Panc1 (cell line): ENCODE results near the gene UPF3A. TPM values are rescaled to one million over a fixed set of nuclear protein-coding genes. Genes with fewer than 3 reads are reported as not detected.

Source experiments
- ATAC-seq: fragments of 200-7000 bp; cut with Tn5 transposase; 2 replicates; pipeline ENCODE4 v1.9.1; 2020; ENCODE audit warnings: mild to moderate bottlenecking, moderate library complexity
- BruUV-seq: library from RNA; stranded (reverse); fragments of 400-500 nt; replicated peaks from 2 replicates; lab custom pipeline; 2021; lab: Mats Ljungman, UMichigan
- CTCF ChIA-PET: fragments of 300-600 bp; sonication (Branson Sonifier 250); formaldehyde crosslinking; loops from one replicate; lab custom pipeline; 2022; ENCODE audit warnings: antibody characterized with exemption; lab: Charles Lee
- POLR2A ChIA-PET: fragments of 300-600 bp; sonication (Branson Sonifier 250); formaldehyde crosslinking; loops from one replicate; lab custom pipeline; 2022; ENCODE audit warnings: antibody characterized with exemption; lab: Charles Lee
- DNase-seq: peaks from one replicate; pipeline ENCODE4 v3.0.0-alpha.2; 2010; ENCODE audit warnings: low read depth, low spot score
- H3K27ac ChIP-seq: 2 replicates; pipeline ENCODE4 v1.5.1; 2011; ENCODE audit warnings: mild to moderate bottlenecking, low read length, inconsistent platforms
- H3K27me3 ChIP-seq: fragments of 200-500 bp; sonication (Bioruptor generic); 2 replicates; pipeline ENCODE4 v1.6.0; 2014; ENCODE audit warnings: low read length, inconsistent platforms; ENCODE audit not compliant: control insufficient read depth, insufficient read depth
- H3K36me3 ChIP-seq: fragments of 200-500 bp; sonication (Bioruptor generic); 2 replicates; pipeline ENCODE4 v1.5.1; 2014; ENCODE audit warnings: inconsistent platforms, mild to moderate bottlenecking, low read length, moderate library complexity; ENCODE audit not compliant: control insufficient read depth, insufficient read depth
- H3K4me1 ChIP-seq: 2 replicates; pipeline ENCODE4 v1.5.1; 2011; ENCODE audit warnings: inconsistent platforms, mild to moderate bottlenecking, low read length, moderate library complexity; ENCODE audit not compliant: control insufficient read depth, insufficient read depth
- H3K4me3 ChIP-seq, 2 experiments: 2 replicates each; pipeline ENCODE4 v1.5.1; 2011 to 2012; ENCODE audit warnings: low read depth in 2 of 2, low read length in 2 of 2, mild to moderate bottlenecking in 2 of 2, inconsistent platforms in 1 of 2, moderate library complexity in 1 of 2
- H3K9me3 ChIP-seq: fragments of 200-500 bp; sonication (Bioruptor generic); 2 replicates; pipeline ENCODE4 v1.5.1; 2014; ENCODE audit warnings: low read depth, mild to moderate bottlenecking, inconsistent platforms, low read length, moderate library complexity; ENCODE audit not compliant: control insufficient read depth, insufficient read depth
- CTCF ChIP-seq: fragments of 450-650 bp; IDR thresholded peaks from 2 replicates; pipeline ENCODE4 v1.5.1; 2017; ENCODE audit warnings: mild to moderate bottlenecking
- POLR2AphosphoS5 ChIP-seq: IDR thresholded peaks from 2 replicates; pipeline ENCODE4 v1.6.1; 2012; ENCODE audit warnings: mild to moderate bottlenecking, low read depth, low read length, moderate library complexity
- REST ChIP-seq, 2 experiments: IDR thresholded peaks; 2 replicates each; pipeline ENCODE4 v1.6.1; 2011 to 2012; ENCODE audit warnings: low read depth in 2 of 2, control low read depth in 1 of 2, low read length in 1 of 2, mild to moderate bottlenecking in 1 of 2, moderate library complexity in 1 of 2; ENCODE audit not compliant: insufficient read depth in 1 of 2
- SIN3A ChIP-seq: IDR thresholded peaks from 2 replicates; pipeline ENCODE4 v1.6.1; 2012; ENCODE audit warnings: low read depth, mild to moderate bottlenecking, low read length, moderate library complexity, borderline replicate concordance; ENCODE audit not compliant: insufficient read depth
- TCF7L2 ChIP-seq: IDR thresholded peaks from 2 replicates; pipeline ENCODE4 v1.6.1; 2011; ENCODE audit warnings: mild to moderate bottlenecking, low read depth, low read length, inconsistent platforms
- in situ Hi-C: cut with HindIII; loops from 2 replicates; pipeline ENCODE4 v1.10.0; 2016; ENCODE audit warnings: low sequenced_read_pairs, low pct_unique_long_range_greater_than_20kb
- intact Hi-C: fragments of 100-400 bp; cut with micrococcal nuclease; formaldehyde crosslinking; loops from one replicate; pipeline ENCODE4 v1.10.0; 2022; ENCODE audit not compliant: unreplicated experiment
- total RNA-seq: library from RNA; stranded (reverse); gene quantifications from one replicate; pipeline ENCODE4 v1.2.1, GENCODE V29; 2021; ENCODE audit not compliant: unreplicated experiment

The UPF3A gene
- total RNA-seq, 1 experiment from 2014 or later: 36.3 TPM

GRCh38 chr13:114311908-114312307, 30.5 kb downstream of the UPF3A start:
- POLR2A ChIA-PET: no interaction called here
- DNase-seq: no peak
- in situ Hi-C loops: no loop called here

More at GRCh38 chr13:114311908-114312307, 30.5 kb downstream of the UPF3A start:
- intact Hi-C loops: no loop called here
- Histone ChIP-seq H3K4me3 (no peak overlapping the region), H3K27me3 (no peaks in the 10 kb centered on the region), H3K27ac (no peak overlapping the region), H3K4me1 (0 out of 2 replicates have a peak, but pooled peaks cover 4% of the 10 kb centered on the region), H3K36me3 (peaks cover 7% of the 10 kb centered on the region), H3K9me3 (no peaks in the 10 kb centered on the region)
- BruUV-seq: no TSS peak
- CTCF ChIA-PET: no interaction called here
- TF ChIP-seq CTCF (no peak), REST (IDR thresholded peaks at IDR 0.05; ENCODE audit: insufficient read depth in 1 of 2, low read depth in 2 of 2, low read length in 1 of 2) (no peak), TCF7L2 (no peak), SIN3A (no peak), POLR2AphosphoS5 (no peak)
- ATAC-seq: no peak
